Liver (tissue), 9 donors: ENCODE measurements around the gene TCF7L1. TPM values are rescaled to one million over a fixed set of nuclear protein-coding genes. Genes with fewer than 3 reads are reported as not detected.

ENCODE experiments used
- DNase-seq: peaks from one replicate; pipeline ENCODE4 v3.0.0-alpha.2; 2017; ENCODE audit warnings: low spot score
- H3K27ac ChIP-seq, 2 donors: one replicate each; pipeline ENCODE4 v1.7.0; 2013; ENCODE audit warnings: inconsistent platforms in 2 of 2, low read length in 2 of 2, control low read depth in 1 of 2, low read depth in 1 of 2, mild to moderate bottlenecking in 1 of 2
- H3K27me3 ChIP-seq, 4 donors: one replicate each; pipeline versions ENCODE4 v1.6.1 to v1.7.0; 2013; ENCODE audit warnings: low read length in 3 of 4, inconsistent platforms in 1 of 4, mild to moderate bottlenecking in 1 of 4, moderate library complexity in 1 of 4; ENCODE audit not compliant: control insufficient read depth in 4 of 4, insufficient read depth in 4 of 4
- H3K36me3 ChIP-seq, 4 donors: one replicate each; pipeline versions ENCODE4 v1.6.1 to v1.7.0; 2013; ENCODE audit warnings: low read length in 3 of 4, mild to moderate bottlenecking in 3 of 4, low read depth in 1 of 4, moderate library complexity in 1 of 4; ENCODE audit not compliant: control insufficient read depth in 4 of 4, insufficient read depth in 3 of 4
- H3K4me1 ChIP-seq, 4 donors: one replicate each; pipeline versions ENCODE4 v1.6.1 to v1.7.0; 2013; ENCODE audit warnings: low read length in 3 of 4, mild to moderate bottlenecking in 3 of 4, moderate library complexity in 1 of 4; ENCODE audit not compliant: control insufficient read depth in 4 of 4, insufficient read depth in 4 of 4
- H3K4me3 ChIP-seq, 3 donors: one replicate each; pipeline versions ENCODE4 v1.6.1 to v1.7.0; 2013; ENCODE audit warnings: low read length in 3 of 3, control low read depth in 1 of 3, low read depth in 1 of 3, mild to moderate bottlenecking in 1 of 3
- H3K9ac ChIP-seq, 2 donors: one replicate each; pipeline ENCODE4 v1.7.0; 2013; ENCODE audit warnings: low read length in 2 of 2, mild to moderate bottlenecking in 2 of 2, moderate library complexity in 2 of 2, control low read depth in 1 of 2, low read depth in 1 of 2
- H3K9me3 ChIP-seq, 4 donors: one replicate each; pipeline versions ENCODE4 v1.6.1 to v1.7.0; 2013; ENCODE audit warnings: low read length in 3 of 4; ENCODE audit not compliant: control insufficient read depth in 4 of 4
- ATF3 ChIP-seq: IDR thresholded peaks from 2 replicates; pipeline ENCODE4 v1.6.1; 2016; ENCODE audit warnings: antibody characterized with exemption
- FOXA1 ChIP-seq: IDR thresholded peaks from 2 replicates; pipeline ENCODE4 v1.6.1; 2016; ENCODE audit warnings: antibody characterized with exemption
- FOXA2 ChIP-seq: IDR thresholded peaks from 2 replicates; pipeline ENCODE4 v1.6.1; 2016; ENCODE audit warnings: antibody characterized with exemption
- GABPA ChIP-seq, 2 donors: IDR thresholded peaks in 1 of 2; conservative IDR thresholded peaks in 1 of 2; 2 replicates each; pipeline ENCODE4 v1.6.1; 2016; ENCODE audit warnings: antibody characterized with exemption in 2 of 2, mild to moderate bottlenecking in 1 of 2, moderate library complexity in 1 of 2
- HNF4G ChIP-seq: IDR thresholded peaks from 2 replicates; pipeline ENCODE4 v1.6.1; 2016; ENCODE audit warnings: antibody characterized with exemption
- JUND ChIP-seq, 2 donors: IDR thresholded peaks; 2 replicates each; pipeline ENCODE4 v1.6.1; 2016; ENCODE audit warnings: antibody characterized with exemption in 2 of 2
- NR2F2 ChIP-seq: IDR thresholded peaks from 2 replicates; pipeline ENCODE4 v1.6.1; 2016; ENCODE audit warnings: antibody characterized with exemption
- RAD21 ChIP-seq, 2 donors: IDR thresholded peaks; 2 replicates each; pipeline ENCODE4 v1.6.1; 2016; ENCODE audit warnings: antibody characterized with exemption in 2 of 2, mild to moderate bottlenecking in 2 of 2
- REST ChIP-seq: IDR thresholded peaks from 2 replicates; pipeline ENCODE4 v1.6.1; 2016; ENCODE audit warnings: antibody characterized with exemption, mild to moderate bottlenecking
- RXRA ChIP-seq, 2 donors: IDR thresholded peaks; 2 replicates each; pipeline ENCODE4 v1.6.1; 2017 to 2018; ENCODE audit warnings: antibody characterized with exemption in 2 of 2, mild to moderate bottlenecking in 1 of 2
- SP1 ChIP-seq: IDR thresholded peaks from 2 replicates; pipeline ENCODE4 v1.6.1; 2018; ENCODE audit warnings: antibody characterized with exemption, mild to moderate bottlenecking
- TAF1 ChIP-seq: conservative IDR thresholded peaks from 2 replicates; pipeline ENCODE4 v1.6.1; 2016; ENCODE audit warnings: antibody characterized with exemption, mild to moderate bottlenecking
- YY1 ChIP-seq: IDR thresholded peaks from 2 replicates; pipeline ENCODE4 v1.6.1; 2016; ENCODE audit warnings: antibody characterized with exemption, mild to moderate bottlenecking
- WGBS: extraction: QIAGEN DNeasy Blood & Tissue Kit; methylation state at CpG from one replicate; pipeline ENCODE4 v1.1.7; 2013; 5-methylcytosine and 5-hydroxymethylcytosine counted together
- polyA plus RNA-seq, 2 donors: library from polyadenylated mRNA; stranded (reverse) in 1 of 2; unstranded in 1 of 2; fragments of 200-250 nt in 1 of 2; fragments of >200 nt in 1 of 2; fragmentation: Nextera tagmentation in 1 of 2; extraction: Ambion mirVana in 1 of 2; gene quantifications; one replicate each; pipeline versions ENCODE4 v1.2.1 to v1.2.3, GENCODE V29; 2013 to 2015
- total RNA-seq, 2 donors: library from RNA; depleted of rRNA; stranded (reverse); fragments of >200 nt; gene quantifications; one replicate each; pipeline ENCODE4 v1.2.3, GENCODE V29; 2014
- TF ChIP-seq, protein P1 (sequence below): IDR thresholded peaks from 2 replicates; pipeline ENCODE4 v1.6.1; 2016; ENCODE audit warnings: antibody characterized with exemption
- TF ChIP-seq, protein P2 (sequence below): IDR thresholded peaks from 2 replicates; pipeline ENCODE4 v1.6.1; 2016; ENCODE audit warnings: antibody characterized with exemption
- TF ChIP-seq, protein P3 (sequence below): fragments of 150-350 bp; IDR thresholded peaks from 2 replicates; pipeline ENCODE4 v1.5.1; 2017; ENCODE audit warnings: improper control_type of control experiment, low read depth, low read length; ENCODE audit not compliant: missing input control
- donor health status: healthy.
- donor health status: healthy.
- donor health status: healthy.
- donor health status: healthy.
- donor health status: healthy.

TCF7L1 gene
- total and polyA plus RNA-seq, 4 donors, result 1.6 to 6.0 (median 4.8) TPM

GRCh38 chr2:85134255-85134895, 1.2 kb downstream of the TCF7L1 start:
- peak in 1 of 2 donors; percentile 54 for TF ChIP-seq RAD21 (IDR thresholded peaks at IDR 0.05)
- TF ChIP-seq NR2F2, result no peak
- no peaks in the 10 kb centered on the region for H3K36me3 ChIP-seq
- peaks cover 2 to 19% (median 8%) of the 10 kb centered on the region in 4 donors for H3K4me1 ChIP-seq
- peak overlapping the region; percentile 49 to 73 for H3K27ac ChIP-seq
- no peaks in the 10 kb centered on the region for H3K27me3 ChIP-seq
- WGBS, result 15% methylated on average over 45 of the region's 45 CpGs
- peak overlapping the region; percentile 70 to 89 (median 78) for H3K4me3 ChIP-seq
- DNase-seq, result peak; percentile 49
- no peak overlapping the region for H3K9ac ChIP-seq
- H3K9me3 ChIP-seq, result no peaks in the 10 kb centered on the region

DNA sequence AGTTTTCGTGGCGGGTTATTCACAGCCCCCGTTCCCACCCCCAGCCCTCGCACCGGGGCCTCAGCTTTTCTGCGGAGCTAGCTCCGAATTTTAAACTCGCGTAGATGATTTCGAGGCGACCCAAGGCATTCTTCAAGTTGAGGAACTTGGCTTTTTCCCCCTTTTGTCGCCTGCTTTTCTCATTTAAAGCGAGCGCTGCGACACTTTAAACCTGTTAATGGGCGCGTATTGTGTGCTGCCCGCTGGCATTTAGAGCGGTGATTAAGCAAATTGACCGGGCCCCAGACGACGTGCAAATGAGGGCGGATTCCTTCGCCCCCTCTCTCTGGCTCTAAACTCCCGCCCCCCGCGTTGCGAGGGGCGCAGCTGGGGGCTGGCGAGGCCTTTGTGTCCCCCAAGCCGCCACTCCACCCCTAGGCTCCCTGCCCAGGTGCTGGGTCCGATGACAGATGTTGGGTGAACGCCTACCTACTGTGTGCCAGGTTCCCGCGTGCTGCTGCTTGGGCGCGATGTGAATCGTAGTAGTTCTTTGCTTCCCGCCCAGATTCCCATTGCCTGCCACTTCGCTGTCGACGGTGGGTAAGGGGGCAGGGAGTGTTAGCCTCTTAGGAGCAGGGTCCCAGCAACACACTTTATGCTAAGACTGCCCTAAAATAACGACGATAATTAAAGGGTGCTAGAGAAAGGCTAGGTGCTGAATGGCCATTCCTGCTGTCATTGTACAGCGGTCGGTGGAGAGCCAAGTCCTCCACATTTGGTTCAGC, 1.9 kb downstream of the TCF7L1 start:
- H3K27me3 ChIP-seq, result no peaks in the 10 kb centered on the region
- 71% methylated on average over 46 of the region's 46 CpGs for WGBS
- no peak for DNase-seq

More for the DNA sequence above, 1.9 kb downstream of the TCF7L1 start:
- TF ChIP-seq, protein P1, sequence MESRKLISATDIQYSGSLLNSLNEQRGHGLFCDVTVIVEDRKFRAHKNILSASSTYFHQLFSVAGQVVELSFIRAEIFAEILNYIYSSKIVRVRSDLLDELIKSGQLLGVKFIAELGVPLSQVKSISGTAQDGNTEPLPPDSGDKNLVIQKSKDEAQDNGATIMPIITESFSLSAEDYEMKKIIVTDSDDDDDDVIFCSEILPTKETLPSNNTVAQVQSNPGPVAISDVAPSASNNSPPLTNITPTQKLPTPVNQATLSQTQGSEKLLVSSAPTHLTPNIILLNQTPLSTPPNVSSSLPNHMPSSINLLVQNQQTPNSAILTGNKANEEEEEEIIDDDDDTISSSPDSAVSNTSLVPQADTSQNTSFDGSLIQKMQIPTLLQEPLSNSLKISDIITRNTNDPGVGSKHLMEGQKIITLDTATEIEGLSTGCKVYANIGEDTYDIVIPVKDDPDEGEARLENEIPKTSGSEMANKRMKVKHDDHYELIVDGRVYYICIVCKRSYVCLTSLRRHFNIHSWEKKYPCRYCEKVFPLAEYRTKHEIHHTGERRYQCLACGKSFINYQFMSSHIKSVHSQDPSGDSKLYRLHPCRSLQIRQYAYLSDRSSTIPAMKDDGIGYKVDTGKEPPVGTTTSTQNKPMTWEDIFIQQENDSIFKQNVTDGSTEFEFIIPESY, result no peak
- TF ChIP-seq GABPA (IDR thresholded peaks at IDR 0.05 in 1 of 2, conservative IDR thresholded peaks at IDR 0.05 in 1 of 2), result no peak
- TF ChIP-seq JUND (IDR thresholded peaks at IDR 0.05), result no peak
- TF ChIP-seq, protein P2, sequence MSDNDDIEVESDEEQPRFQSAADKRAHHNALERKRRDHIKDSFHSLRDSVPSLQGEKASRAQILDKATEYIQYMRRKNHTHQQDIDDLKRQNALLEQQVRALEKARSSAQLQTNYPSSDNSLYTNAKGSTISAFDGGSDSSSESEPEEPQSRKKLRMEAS, result no peak
- TF ChIP-seq SP1, result no peak
- TF ChIP-seq RXRA (IDR thresholded peaks at IDR 0.05), result no peak
- TF ChIP-seq YY1, result no peak
- TF ChIP-seq TAF1, result no peak
- TF ChIP-seq NR2F2, result no peak
- TF ChIP-seq FOXA1, result no peak
- TF ChIP-seq, protein P3, sequence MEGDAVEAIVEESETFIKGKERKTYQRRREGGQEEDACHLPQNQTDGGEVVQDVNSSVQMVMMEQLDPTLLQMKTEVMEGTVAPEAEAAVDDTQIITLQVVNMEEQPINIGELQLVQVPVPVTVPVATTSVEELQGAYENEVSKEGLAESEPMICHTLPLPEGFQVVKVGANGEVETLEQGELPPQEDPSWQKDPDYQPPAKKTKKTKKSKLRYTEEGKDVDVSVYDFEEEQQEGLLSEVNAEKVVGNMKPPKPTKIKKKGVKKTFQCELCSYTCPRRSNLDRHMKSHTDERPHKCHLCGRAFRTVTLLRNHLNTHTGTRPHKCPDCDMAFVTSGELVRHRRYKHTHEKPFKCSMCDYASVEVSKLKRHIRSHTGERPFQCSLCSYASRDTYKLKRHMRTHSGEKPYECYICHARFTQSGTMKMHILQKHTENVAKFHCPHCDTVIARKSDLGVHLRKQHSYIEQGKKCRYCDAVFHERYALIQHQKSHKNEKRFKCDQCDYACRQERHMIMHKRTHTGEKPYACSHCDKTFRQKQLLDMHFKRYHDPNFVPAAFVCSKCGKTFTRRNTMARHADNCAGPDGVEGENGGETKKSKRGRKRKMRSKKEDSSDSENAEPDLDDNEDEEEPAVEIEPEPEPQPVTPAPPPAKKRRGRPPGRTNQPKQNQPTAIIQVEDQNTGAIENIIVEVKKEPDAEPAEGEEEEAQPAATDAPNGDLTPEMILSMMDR, result no peak
- no peak for TF ChIP-seq ATF3
- no peak for TF ChIP-seq REST
- TF ChIP-seq HNF4G, result no peak
- no peak for TF ChIP-seq RAD21 (IDR thresholded peaks at IDR 0.05)
- TF ChIP-seq FOXA2, result no peak
- Histone ChIP-seq H3K36me3 (no peaks in the 10 kb centered on the region), H3K4me3 (peak overlapping the region in 1 of 3 donors; percentile 89), H3K9ac (no peak overlapping the region), H3K4me1 (peaks cover 2 to 19% (median 8%) of the 10 kb centered on the region in 4 donors), H3K9me3 (no peaks in the 10 kb centered on the region), H3K27ac (no peak overlapping the region)
